ENCODE results near the gene RAB29. TPM values are rescaled to one million over a fixed set of nuclear protein-coding genes. Genes with fewer than 3 reads are reported as not detected.

RAB29 gene
- total and polyA plus RNA-seq, 2 donors (not counting 3 experiments of a cell fraction or from before 2014, with no cell fraction given), result 18.1 to 18.8 TPM

DNA sequence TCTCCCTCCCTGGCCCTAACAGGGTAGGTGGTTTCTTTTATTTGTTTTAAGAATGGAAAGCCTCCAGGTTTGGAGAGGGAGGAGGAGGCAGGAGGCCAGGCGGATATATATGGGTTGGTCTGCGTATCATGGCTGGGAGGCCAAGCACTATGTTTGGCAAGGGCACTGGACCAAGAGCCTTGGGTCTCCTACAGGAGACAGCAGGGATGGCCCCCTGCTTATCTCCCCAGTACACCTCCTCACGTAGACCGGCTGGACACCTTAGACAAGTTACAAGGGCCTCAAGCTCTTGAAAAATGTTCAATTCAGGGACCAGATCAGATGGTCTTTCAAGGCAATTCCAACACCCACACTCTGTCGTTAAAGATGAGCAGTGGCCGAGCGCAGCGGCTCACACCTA is 26.8 kb upstream of the RAB29 start:
- FAIRE-seq, result no peak
- Histone ChIP-seq H3K36me3 (ENCODE audit: control insufficient read depth in 2 of 2, extremely low read depth in 1 of 2, insufficient read depth in 2 of 2, low read length in 2 of 2) (peaks cover 0 to 21% of the 10 kb centered on the region in 2 experiments), H3K4me2 (ENCODE audit: insufficient read depth, low read length) (no peak overlapping the region), H3K79me2 (ENCODE audit: control insufficient read depth, insufficient read depth, low read length) (no peaks in the 10 kb centered on the region), H2AFZ (ENCODE audit: low read depth, low read length) (no peak overlapping the region), H4K20me1 (replicated peaks; ENCODE audit: control insufficient read depth, extremely low read depth, insufficient read depth, low read length) (no peaks in the 10 kb centered on the region), H3K9me3 (replicated peaks; ENCODE audit: control insufficient read depth, insufficient read depth, low read length) (no peaks in the 10 kb centered on the region), H3K9ac (replicated peaks; ENCODE audit: extremely low read depth, insufficient read depth, low read length) (no peak overlapping the region), H3K4me1 (ENCODE audit: control insufficient read depth, extremely low read depth, insufficient read depth, low read length) (no peaks in the 10 kb centered on the region), H3K9me1 (replicated peaks; ENCODE audit: control insufficient read depth, extremely low read depth, insufficient read depth, low read length) (no peaks in the 10 kb centered on the region), H3K4me3 (replicated peaks in 1 of 3; ENCODE audit: insufficient read depth in 1 of 3, low read depth in 1 of 3, low read length in 3 of 3) (no peak overlapping the region), H3K27ac (ENCODE audit: insufficient read depth, low read depth, low read length) (no peak overlapping the region), H3K27me3 (ENCODE audit: control insufficient read depth in 2 of 2, insufficient read depth in 2 of 2, low read length in 2 of 2) (no peaks in the 10 kb centered on the region)
- TF ChIP-seq MYC (IDR thresholded peaks at IDR 0.05; ENCODE audit: low read depth, low read length), result no peak
- CTCF ChIA-PET, result interaction anchor here (0.7 to 1.1 kb wide), 2 partner anchors 9 to 304 kb away, joined by 3 read pairs; no protein-coding TSS in a partner anchor
- dilution Hi-C loops (cut with MboI; ENCODE audit: extremely low pct_ligation_motif_present, low sequenced_read_pairs), result no loop called here
- intact Hi-C loops (cut with micrococcal nuclease), result no loop called here
- no peak for DNase-seq (ENCODE audit: low read depth, low spot score)
- POLR2A ChIA-PET, result no interaction called here
- BruUV-seq (replicated peaks), result no TSS peak

DNA sequence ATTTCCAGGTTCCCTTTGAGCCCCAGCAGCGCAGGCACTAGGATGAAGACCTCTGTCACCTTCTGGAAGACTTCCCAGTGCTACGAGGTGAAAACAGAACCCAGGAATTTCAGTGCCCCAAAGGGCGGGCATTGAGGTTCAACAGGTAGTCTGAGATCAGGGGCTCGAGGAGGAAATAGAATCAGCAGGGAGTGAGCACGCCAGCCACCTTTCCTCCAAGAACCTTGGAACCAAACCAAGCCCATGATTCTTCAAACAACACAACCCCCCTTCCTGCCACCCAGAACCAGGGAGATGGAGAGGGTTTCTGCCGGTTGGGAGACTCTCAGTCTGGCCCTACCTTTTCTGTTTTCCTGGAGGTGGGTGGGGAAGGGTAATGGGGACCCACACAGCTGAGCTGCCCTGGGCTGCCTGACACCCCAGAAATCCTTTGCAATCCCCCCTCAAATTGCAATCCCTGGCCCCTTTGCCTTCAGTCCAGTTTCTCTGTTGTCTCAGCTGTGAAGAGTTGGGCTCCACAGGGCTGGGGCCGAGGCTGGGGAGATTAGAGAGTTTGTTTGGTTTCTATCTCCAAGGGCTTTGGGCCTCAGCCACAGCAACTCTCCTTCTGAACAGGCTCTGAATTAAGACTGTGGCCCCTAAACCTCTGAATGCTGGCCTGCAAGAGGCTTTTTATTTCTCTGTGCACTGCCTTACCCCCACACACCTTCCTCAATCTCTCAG is 25.9 kb upstream of the RAB29 start:
- no TSS peak for BruUV-seq (replicated peaks)
- Histone ChIP-seq H3K9me3 (replicated peaks; ENCODE audit: control insufficient read depth, insufficient read depth, low read length) (no peaks in the 10 kb centered on the region), H3K9ac (replicated peaks; ENCODE audit: extremely low read depth, insufficient read depth, low read length) (no peak overlapping the region), H3K36me3 (ENCODE audit: control insufficient read depth in 2 of 2, extremely low read depth in 1 of 2, insufficient read depth in 2 of 2, low read length in 2 of 2) (peaks cover 0 to 24% of the 10 kb centered on the region in 2 experiments), H3K27ac (ENCODE audit: insufficient read depth, low read depth, low read length) (no peak overlapping the region), H3K4me3 (replicated peaks in 1 of 3; ENCODE audit: insufficient read depth in 1 of 3, low read depth in 1 of 3, low read length in 3 of 3) (no peak overlapping the region), H3K27me3 (ENCODE audit: control insufficient read depth in 2 of 2, insufficient read depth in 2 of 2, low read length in 2 of 2) (no peaks in the 10 kb centered on the region), H2AFZ (ENCODE audit: low read depth, low read length) (no peak overlapping the region), H3K79me2 (ENCODE audit: control insufficient read depth, insufficient read depth, low read length) (no peaks in the 10 kb centered on the region), H4K20me1 (replicated peaks; ENCODE audit: control insufficient read depth, extremely low read depth, insufficient read depth, low read length) (no peaks in the 10 kb centered on the region), H3K4me1 (ENCODE audit: control insufficient read depth, extremely low read depth, insufficient read depth, low read length) (no peaks in the 10 kb centered on the region), H3K9me1 (replicated peaks; ENCODE audit: control insufficient read depth, extremely low read depth, insufficient read depth, low read length) (no peaks in the 10 kb centered on the region), H3K4me2 (ENCODE audit: insufficient read depth, low read length) (no peak overlapping the region)
- dilution Hi-C loops (cut with MboI; ENCODE audit: extremely low pct_ligation_motif_present, low sequenced_read_pairs) (no loop called here), intact Hi-C loops (cut with micrococcal nuclease) (no loop called here)
- CTCF ChIA-PET, result interaction anchor here (0.7 kb wide), 1 partner anchor 305 kb away, joined by 3 read pairs; no protein-coding TSS in a partner anchor
- FAIRE-seq (no peak), DNase-seq (ENCODE audit: low read depth, low spot score) (no peak)
- POLR2A ChIA-PET, result no interaction called here
- TF ChIP-seq GATA2 (IDR thresholded peaks at IDR 0.05; ENCODE audit: insufficient read depth, insufficient read length, low read depth, low read length) (no peak), EZH2 (IDR thresholded peaks at IDR 0.05; ENCODE audit: borderline replicate concordance, low read depth, low read length, severe bottlenecking) (no peak), FOS (IDR thresholded peaks at IDR 0.05; ENCODE audit: borderline replicate concordance, insufficient read depth, low read length) (no peak), POLR2A (IDR thresholded peaks at IDR 0.05; ENCODE audit: low read depth, low read length) (no peak), POLR2AphosphoS5 (IDR thresholded peaks at IDR 0.05; ENCODE audit: insufficient read depth, low read depth, low read length) (no peak), MYC (IDR thresholded peaks at IDR 0.05; ENCODE audit: low read depth, low read length) (no peak), JUN (IDR thresholded peaks at IDR 0.05; ENCODE audit: borderline replicate concordance, insufficient read depth, insufficient read length, low read depth) (no peak)
- TF ChIP-seq, protein P1, sequence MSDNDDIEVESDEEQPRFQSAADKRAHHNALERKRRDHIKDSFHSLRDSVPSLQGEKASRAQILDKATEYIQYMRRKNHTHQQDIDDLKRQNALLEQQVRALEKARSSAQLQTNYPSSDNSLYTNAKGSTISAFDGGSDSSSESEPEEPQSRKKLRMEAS (IDR thresholded peaks at IDR 0.05; ENCODE audit: insufficient read depth, insufficient read length), result no peak
- TF ChIP-seq, protein P2, sequence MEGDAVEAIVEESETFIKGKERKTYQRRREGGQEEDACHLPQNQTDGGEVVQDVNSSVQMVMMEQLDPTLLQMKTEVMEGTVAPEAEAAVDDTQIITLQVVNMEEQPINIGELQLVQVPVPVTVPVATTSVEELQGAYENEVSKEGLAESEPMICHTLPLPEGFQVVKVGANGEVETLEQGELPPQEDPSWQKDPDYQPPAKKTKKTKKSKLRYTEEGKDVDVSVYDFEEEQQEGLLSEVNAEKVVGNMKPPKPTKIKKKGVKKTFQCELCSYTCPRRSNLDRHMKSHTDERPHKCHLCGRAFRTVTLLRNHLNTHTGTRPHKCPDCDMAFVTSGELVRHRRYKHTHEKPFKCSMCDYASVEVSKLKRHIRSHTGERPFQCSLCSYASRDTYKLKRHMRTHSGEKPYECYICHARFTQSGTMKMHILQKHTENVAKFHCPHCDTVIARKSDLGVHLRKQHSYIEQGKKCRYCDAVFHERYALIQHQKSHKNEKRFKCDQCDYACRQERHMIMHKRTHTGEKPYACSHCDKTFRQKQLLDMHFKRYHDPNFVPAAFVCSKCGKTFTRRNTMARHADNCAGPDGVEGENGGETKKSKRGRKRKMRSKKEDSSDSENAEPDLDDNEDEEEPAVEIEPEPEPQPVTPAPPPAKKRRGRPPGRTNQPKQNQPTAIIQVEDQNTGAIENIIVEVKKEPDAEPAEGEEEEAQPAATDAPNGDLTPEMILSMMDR (IDR thresholded peaks at IDR 0.05; ENCODE audit: extremely low read depth in 1 of 2, insufficient read depth in 1 of 2, low read depth in 1 of 2, low read length in 2 of 2), result no peak

All from endothelial cell of umbilical vein (primary cell).